MCF 10A (cell line): ENCODE results near the gene TMEM52B. TPM values are rescaled to one million over a fixed set of nuclear protein-coding genes. Genes with fewer than 3 reads are reported as not detected.

Source experiments
- BruUV-seq: library from RNA; stranded (reverse); fragments of 400-500 nt; replicated peaks from 2 replicates; lab custom pipeline; 2021; lab: Mats Ljungman, UMichigan
- CTCF ChIA-PET: fragments of 300-600 bp; sonication (Branson Sonifier 250); formaldehyde crosslinking; extraction: SDS; loops from one replicate; lab custom pipeline; 2021; ENCODE audit warnings: antibody characterized with exemption, inconsistent platforms; lab: Yijun Ruan, JAX
- POLR2A ChIA-PET: fragments of 300-600, 350-650 bp; sonication (Branson Sonifier 250); formaldehyde crosslinking; extraction: SDS; loops from one replicate; lab custom pipeline; 2020; ENCODE audit warnings: antibody characterized with exemption, inconsistent platforms; lab: Yijun Ruan, JAX
- DNase-seq: peaks from one replicate; pipeline ENCODE4 v3.0.0-alpha.2; 2018; ENCODE audit not compliant: unreplicated experiment
- H3K27ac Mint-ChIP-seq: one replicate; pipeline ENCODE4 v1.8.0; 2022; ENCODE audit warnings: mild to moderate bottlenecking, low read depth, mixed read lengths; ENCODE audit not compliant: unreplicated experiment
- H3K27me3 Mint-ChIP-seq: one replicate; pipeline ENCODE4 v1.8.0; 2022; ENCODE audit warnings: mixed read lengths; ENCODE audit not compliant: insufficient read depth, unreplicated experiment
- H3K36me3 Mint-ChIP-seq: one replicate; pipeline ENCODE4 v1.8.0; 2022; ENCODE audit warnings: mild to moderate bottlenecking, moderate library complexity, mixed read lengths; ENCODE audit not compliant: insufficient read depth, unreplicated experiment
- H3K4me1 Mint-ChIP-seq: one replicate; pipeline ENCODE4 v1.8.0; 2022; ENCODE audit warnings: mixed read lengths; ENCODE audit not compliant: insufficient read depth, unreplicated experiment
- H3K4me3 Mint-ChIP-seq: one replicate; pipeline ENCODE4 v1.8.0; 2022; ENCODE audit warnings: mild to moderate bottlenecking, moderate library complexity, mixed read lengths; ENCODE audit not compliant: unreplicated experiment
- H3K9me3 Mint-ChIP-seq: one replicate; pipeline ENCODE4 v1.8.0; 2022; ENCODE audit warnings: mixed read lengths; ENCODE audit not compliant: unreplicated experiment
- CTCF ChIP-seq: fragments of 200-600 bp; IDR thresholded peaks from one replicate; pipeline ENCODE4 v1.8.0; 2022; ENCODE audit warnings: antibody characterized with exemption, mild to moderate bottlenecking; ENCODE audit not compliant: unreplicated experiment
- intact Hi-C: fragments of 100-400 bp; cut with micrococcal nuclease; formaldehyde crosslinking; loops from 2 replicates; pipeline ENCODE4 v1.14.1; 2022
- total RNA-seq: library from RNA; stranded (reverse); gene quantifications from 2 replicates; pipeline ENCODE4 v1.2.3, GENCODE V29; 2022

Gene TMEM52B
- total RNA-seq, 1 experiment from 2014 or later, result not detected

- TF ChIP-seq CTCF, result no peak
- intact Hi-C loops, result no loop called here
These were observed 3.7 kb upstream of the TMEM52B start for GRCh38 chr12:10174986-10175614.

GRCh38 chr12:10175846-10176636 is 2.8 kb upstream of the TMEM52B start:
- Mint-ChIP-seq H3K4me3 (no peak overlapping the region), H3K27ac (no peak overlapping the region), H3K9me3 (no peaks in the 10 kb centered on the region), H3K27me3 (no peaks in the 10 kb centered on the region), H3K4me1 (peaks cover 19% of the 10 kb centered on the region), H3K36me3 (no peaks in the 10 kb centered on the region)
- ChIA-PET CTCF (interaction anchor here (0.6 to 3.6 kb wide), 9 partner anchors 14 to 46 kb away, joined by 3 to 31 read pairs (median 6); partner anchors contain the start of gene CLEC7A), POLR2A (interaction anchor here (0.8 to 3.0 kb wide), 7 partner anchors 10 to 38 kb away, joined by 3 to 16 read pairs (median 4); no protein-coding TSS in a partner anchor)
- DNase-seq, result peak; percentile 60
- intact Hi-C loops, result no loop called here
- TF ChIP-seq CTCF, result no peak
- BruUV-seq, result no TSS peak

More at GRCh38 chr12:10174986-10175614, 3.7 kb upstream of the TMEM52B start:
- H3K9me3 Mint-ChIP-seq, result no peaks in the 10 kb centered on the region
- no peaks in the 10 kb centered on the region for H3K27me3 Mint-ChIP-seq
- BruUV-seq, result no TSS peak
- CTCF ChIA-PET, result interaction anchor here (1.0 to 3.6 kb wide), 7 partner anchors 17 to 425 kb away, joined by 3 to 31 read pairs (median 5); partner anchors contain the start of gene CLEC7A
- DNase-seq, result no peak
- POLR2A ChIA-PET, result interaction anchor here (1.3 to 2.1 kb wide), 3 partner anchors 9 to 22 kb away, joined by 4 to 16 read pairs (median 14); no protein-coding TSS in a partner anchor
- H3K27ac Mint-ChIP-seq, result no peak overlapping the region
- peaks cover 22% of the 10 kb centered on the region for H3K4me1 Mint-ChIP-seq
- H3K4me3 Mint-ChIP-seq, result no peak overlapping the region
- H3K36me3 Mint-ChIP-seq, result no peaks in the 10 kb centered on the region

- no peaks in the 10 kb centered on the region for H3K27me3 Mint-ChIP-seq
- CTCF ChIA-PET, result no interaction called here
- DNase-seq, result no peak
These were observed 947 bp downstream of the TMEM52B start for GRCh38 chr12:10179776-10180181.

More at GRCh38 chr12:10179776-10180181, 947 bp downstream of the TMEM52B start:
- no peak overlapping the region for H3K4me3 Mint-ChIP-seq
- no peak overlapping the region for H3K27ac Mint-ChIP-seq
- BruUV-seq, result no TSS peak
- intact Hi-C loops, result no loop called here
- H3K4me1 Mint-ChIP-seq, result peaks cover 25% of the 10 kb centered on the region
- no peaks in the 10 kb centered on the region for H3K36me3 Mint-ChIP-seq
- no peak for TF ChIP-seq CTCF
- POLR2A ChIA-PET, result interaction anchor here (0.8 kb wide), 1 partner anchor 19 kb away, joined by 3 read pairs; no protein-coding TSS in a partner anchor
- H3K9me3 Mint-ChIP-seq, result no peaks in the 10 kb centered on the region
